HG02981 (cell line): ENCODE measurements around the gene SPAG16.

Experiments used
- ATAC-seq: cut with Tn5 transposase; IDR thresholded peaks from one replicate; pipeline ENCODE4 v1.9.1; 2021; ENCODE audit warnings: mild to moderate bottlenecking, moderate library complexity; ENCODE audit not compliant: unreplicated experiment

Gene SPAG16

GRCh38 chr2:214130114-214130513, 845.9 kb downstream of the SPAG16 start:
- peak; percentile 70 for ATAC-seq

GRCh38 chr2:214135966-214136365, 851.7 kb downstream of the SPAG16 start:
- ATAC-seq, result no peak

GRCh38 chr2:214138779-214139178, 854.5 kb downstream of the SPAG16 start:
- no peak for ATAC-seq

DNA sequence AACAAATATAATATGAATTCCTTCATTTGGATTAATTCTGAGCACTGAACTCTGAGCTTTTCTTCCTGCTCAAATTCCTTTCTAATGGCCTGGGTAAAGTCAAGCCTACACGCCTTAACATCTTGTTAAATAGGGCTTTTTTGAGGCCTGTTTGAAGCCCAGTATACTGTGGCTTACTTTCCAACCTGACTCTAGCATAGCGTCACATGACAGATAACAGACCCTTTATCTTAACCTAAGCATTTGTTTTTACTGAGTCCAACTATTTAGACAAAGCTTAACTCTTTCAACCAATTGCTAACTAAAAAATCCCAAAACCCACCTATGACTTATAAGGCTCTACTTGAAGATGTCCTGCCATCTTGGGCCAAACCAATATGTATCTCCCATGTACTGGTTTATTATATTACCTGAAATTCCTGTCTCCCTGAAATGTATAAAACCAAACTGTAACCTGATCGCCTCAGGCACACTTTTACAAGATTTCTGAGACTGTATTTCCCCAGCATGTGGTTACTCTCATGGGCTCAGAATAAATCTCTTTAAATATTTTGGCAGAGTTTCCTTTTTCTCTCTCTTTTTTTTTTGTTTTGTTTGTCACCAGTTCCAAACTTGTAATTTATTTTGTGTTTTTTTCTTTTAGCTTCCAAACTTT, 855.5 kb downstream of the SPAG16 start:
- no peak for ATAC-seq

- no peak for ATAC-seq
These were observed 872.7 kb downstream of the SPAG16 start for GRCh38 chr2:214156971-214157370.

- ATAC-seq, result no peak
These were observed 874.6 kb downstream of the SPAG16 start for GRCh38 chr2:214158851-214159250.

- ATAC-seq, result no peak
These were observed 885.0 kb downstream of the SPAG16 start for GRCh38 chr2:214169281-214169680.

- no peak for ATAC-seq
These were observed 885.5 kb downstream of the SPAG16 start for GRCh38 chr2:214169736-214170135.

DNA sequence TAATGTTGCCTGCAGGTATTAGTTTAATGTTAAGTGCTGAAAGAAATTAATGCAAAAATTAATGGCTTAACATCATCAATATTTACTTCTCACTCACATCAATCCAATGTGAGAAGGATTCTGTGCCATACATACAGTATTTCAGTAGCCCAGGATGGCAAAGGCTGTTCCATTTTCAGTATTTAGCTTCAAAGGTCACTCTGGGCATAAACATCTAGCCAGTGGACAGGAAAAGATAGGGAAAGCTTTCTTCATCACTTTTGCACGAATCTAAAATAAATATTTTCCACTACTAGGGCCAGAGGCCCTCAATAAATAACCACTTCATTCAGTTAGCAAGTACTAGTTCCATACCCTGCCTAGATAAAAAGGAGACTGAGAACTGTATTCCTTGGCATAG, 890.3 kb downstream of the SPAG16 start:
- no peak for ATAC-seq

DNA sequence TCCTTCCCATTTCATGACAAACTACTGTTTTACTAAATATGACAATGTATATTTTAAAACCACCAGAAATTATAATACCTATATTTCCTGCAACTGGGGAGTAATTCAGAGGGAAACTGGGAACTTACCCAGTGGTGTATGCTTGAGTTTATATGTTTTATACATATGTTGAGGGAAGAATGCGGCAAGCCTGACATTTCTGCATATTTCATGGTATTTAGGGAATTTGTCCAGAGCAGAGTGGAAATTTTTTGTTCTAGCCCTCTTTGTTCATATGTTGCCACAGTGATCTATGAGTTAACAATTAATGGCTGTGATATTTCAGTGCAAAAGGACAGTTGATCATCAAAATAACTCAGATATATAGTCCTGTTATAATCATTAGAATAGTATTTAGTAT, 895.8 kb downstream of the SPAG16 start:
- ATAC-seq, result no peak

GRCh38 chr2:214180686-214181085, 896.4 kb downstream of the SPAG16 start:
- no peak for ATAC-seq

DNA sequence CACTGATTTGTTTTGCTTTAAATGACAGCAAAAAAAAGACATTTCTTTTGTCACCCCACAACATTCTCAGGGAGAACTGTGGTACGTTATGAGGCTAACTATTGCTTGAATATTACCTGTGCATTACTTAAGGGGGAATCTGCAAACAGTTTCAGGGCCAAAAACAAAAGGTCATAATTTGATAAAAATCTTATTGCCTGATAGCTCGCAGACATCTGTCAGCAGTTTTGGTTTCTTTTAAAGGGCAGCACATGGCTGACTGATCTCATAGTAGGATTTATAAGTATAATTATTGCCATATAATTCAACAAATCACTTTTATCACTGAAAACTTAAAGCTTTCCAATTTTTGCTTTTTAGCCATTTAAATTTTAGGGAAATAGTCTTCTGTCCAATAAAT, 900.2 kb downstream of the SPAG16 start:
- ATAC-seq, result no peak

GRCh38 chr2:214185546-214185945, 901.3 kb downstream of the SPAG16 start:
- no peak for ATAC-seq

GRCh38 chr2:214192711-214193110, 908.4 kb downstream of the SPAG16 start:
- ATAC-seq, result no peak

DNA sequence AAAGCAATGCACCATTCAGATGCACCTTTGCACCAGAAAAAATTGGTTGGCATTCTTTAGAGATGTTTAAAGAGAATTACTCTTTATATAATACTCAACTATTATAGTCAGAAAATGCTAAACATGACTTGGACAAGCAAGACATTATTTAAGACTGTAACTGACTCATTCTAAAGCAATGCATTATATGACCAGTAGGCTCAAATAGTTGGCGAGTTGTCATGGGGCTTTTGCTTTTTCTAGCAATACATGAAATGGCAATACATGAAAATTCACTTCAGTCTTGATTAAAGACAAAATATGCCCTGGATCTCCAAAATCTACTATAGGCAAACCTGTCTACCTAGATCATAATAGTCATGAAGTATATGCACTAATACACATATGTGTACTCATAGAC, 909.7 kb downstream of the SPAG16 start:
- no peak for ATAC-seq

- ATAC-seq, result no peak
These were observed 912.0 kb downstream of the SPAG16 start for GRCh38 chr2:214196260-214196659.

DNA sequence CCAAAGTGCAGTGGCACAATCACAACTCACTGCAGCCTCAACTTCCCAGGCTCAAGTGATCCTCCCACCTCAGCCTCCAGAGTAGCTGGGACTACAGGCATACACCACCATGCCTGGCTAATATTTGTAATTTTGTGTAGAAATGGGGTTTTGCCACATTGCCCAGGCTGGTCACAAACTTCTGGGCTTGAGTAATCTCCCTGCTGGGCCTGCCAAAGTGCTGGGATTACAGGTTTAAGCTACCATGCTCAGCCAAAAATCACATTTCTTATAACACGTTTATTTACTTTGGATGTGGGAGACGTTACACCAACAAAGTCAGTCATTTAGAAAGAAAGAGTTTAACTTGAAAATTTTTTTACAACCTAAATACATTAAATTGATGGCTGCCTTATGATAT, 917.6 kb downstream of the SPAG16 start:
- ATAC-seq, result no peak

DNA sequence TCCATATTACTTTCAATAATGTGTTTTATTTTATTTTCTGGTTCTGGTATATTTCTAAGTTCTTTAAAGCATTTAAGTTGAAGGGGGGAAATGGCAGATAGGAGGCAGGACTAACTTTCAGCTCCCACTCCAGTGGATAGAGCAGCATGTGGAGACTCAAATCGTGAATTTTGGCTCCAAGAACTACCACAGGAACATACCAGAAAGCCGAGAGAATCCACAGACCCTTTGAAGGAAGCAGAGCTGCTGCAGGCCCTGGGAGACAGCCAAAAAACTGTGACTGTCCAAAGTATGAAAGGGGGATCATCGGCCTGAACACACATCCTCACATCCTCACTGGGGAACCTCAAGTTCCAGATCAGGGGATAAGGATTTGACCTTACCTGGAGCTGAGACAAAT, 919.0 kb downstream of the SPAG16 start:
- no peak for ATAC-seq

DNA sequence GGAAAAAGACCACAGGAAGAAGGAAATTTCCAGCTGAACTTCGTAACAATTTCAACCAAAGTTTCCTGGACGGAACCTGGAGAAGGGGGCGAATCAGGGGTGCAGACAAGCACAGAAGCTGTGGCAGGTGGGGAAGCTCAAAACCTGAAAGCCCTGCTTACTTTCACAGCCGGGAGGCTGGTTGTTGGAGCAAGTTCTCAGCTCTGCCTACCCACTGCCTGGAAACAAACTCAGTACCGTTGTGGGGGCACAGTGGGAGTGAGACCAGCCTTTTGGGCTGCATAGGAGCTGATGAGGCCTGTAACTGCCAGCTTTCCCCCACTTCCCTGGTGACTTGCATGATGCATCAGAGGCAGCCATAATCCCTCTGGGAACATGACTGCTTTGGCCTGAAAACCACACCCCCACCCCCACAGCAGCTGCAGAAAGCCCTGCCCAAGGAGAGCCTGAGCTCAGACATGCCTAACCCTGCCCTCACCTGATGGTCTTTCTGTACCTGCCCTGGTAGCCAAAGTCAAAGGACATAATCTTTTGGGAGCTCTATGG, 919.6 kb downstream of the SPAG16 start:
- no peak for ATAC-seq

GRCh38 chr2:214215107-214215506, 930.8 kb downstream of the SPAG16 start:
- ATAC-seq, result no peak

- no peak for ATAC-seq
These were observed 932.9 kb downstream of the SPAG16 start for GRCh38 chr2:214217136-214217535.

- no peak for ATAC-seq
These were observed 933.3 kb downstream of the SPAG16 start for GRCh38 chr2:214217599-214217998.

DNA sequence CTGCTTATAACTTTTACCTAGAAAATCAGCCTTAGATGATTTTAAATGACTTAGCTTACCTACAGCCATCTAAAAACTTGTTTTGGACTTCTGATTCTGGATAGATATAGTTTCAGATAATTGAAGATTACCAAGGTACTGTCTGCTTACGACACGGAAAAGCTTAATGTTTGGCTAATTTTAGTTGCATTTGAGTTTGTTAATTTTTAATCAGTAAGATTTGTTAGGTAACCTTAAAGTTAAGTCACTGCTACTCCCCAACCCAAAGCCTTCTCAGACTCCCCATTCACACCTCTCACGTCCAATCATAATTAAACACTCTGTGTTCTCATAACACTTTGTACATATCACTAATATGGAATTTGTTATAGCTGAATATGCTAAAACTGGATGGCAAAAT, 936.0 kb downstream of the SPAG16 start:
- no peak for ATAC-seq
